ENCODE data around the gene CDC34.
"Not testable (repeated sequence)": the region's sequence is repeated elsewhere in the genome, so short reads cannot be mapped to it uniquely, and the experiment has no call there.

The CDC34 gene

DNA sequence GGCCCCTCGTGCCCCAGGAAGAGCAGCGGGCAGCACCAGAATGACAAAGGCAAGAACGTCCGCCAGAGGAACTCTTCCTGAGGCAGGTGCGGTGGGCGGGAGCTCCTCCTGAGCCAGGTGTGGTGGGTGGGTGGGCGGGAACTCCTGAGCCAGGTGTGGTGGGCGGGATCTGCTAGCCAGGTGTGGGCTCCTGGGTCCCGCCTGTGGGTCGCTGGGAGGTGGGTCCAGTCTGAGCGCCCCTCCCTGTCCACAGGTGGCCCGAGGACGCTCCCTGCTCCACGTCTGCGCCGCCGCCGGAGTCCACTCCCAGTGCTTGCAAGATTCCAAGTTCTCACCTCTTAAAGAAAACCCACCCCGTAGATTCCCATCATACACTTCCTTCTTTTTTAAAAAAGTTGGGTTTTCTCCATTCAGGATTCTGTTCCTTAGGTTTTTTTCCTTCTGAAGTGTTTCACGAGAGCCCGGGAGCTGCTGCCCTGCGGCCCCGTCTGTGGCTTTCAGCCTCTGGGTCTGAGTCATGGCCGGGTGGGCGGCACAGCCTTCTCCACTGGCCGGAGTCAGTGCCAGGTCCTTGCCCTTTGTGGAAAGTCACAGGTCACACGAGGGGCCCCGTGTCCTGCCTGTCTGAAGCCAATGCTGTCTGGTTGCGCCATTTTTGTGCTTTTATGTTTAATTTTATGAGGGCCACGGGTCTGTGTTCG lies 51.1 kb downstream of the CDC34 start:
- no peak overlapping the region for H3K4me3 ChIP-seq (ENCODE audit: low read depth, low read length)
- DNase-seq (ENCODE audit: low read depth): no peak

DNA sequence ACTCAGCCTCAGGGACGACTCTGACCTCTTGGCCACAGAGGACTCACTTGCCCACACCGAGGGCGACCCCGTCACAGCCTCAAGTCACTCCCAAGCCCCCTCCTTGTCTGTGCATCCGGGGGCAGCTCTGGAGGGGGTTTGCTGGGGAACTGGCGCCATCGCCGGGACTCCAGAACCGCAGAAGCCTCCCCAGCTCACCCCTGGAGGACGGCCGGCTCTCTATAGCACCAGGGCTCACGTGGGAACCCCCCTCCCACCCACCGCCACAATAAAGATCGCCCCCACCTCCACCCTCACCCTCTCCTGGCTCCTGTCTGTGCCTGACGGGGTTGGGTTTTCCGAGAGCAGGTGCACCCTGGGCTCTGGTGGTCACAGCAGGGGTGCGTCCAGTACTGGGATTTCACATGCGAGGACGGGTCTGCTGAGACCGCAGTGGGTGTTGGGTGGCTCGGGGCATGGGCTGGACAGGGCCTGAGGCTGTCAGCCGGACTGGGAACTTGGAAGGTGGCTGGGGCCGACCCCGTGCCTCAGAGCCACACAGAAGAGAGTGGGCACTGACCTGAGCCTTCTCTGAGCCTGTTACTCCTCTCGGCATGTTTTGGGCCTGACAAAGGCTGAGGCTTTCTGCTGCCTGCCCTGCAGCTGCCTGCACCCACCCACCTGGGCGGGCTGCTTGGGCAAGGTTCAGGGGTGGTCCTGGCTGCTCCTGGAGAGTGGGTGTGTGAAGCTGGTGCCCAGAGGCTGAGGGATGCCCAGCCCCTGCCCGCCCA lies 51.8 kb downstream of the CDC34 start:
- DNase-seq (ENCODE audit: low read depth): no peak

More for the DNA sequence above, 51.1 kb downstream of the CDC34 start:
- TF ChIP-seq, protein P1, sequence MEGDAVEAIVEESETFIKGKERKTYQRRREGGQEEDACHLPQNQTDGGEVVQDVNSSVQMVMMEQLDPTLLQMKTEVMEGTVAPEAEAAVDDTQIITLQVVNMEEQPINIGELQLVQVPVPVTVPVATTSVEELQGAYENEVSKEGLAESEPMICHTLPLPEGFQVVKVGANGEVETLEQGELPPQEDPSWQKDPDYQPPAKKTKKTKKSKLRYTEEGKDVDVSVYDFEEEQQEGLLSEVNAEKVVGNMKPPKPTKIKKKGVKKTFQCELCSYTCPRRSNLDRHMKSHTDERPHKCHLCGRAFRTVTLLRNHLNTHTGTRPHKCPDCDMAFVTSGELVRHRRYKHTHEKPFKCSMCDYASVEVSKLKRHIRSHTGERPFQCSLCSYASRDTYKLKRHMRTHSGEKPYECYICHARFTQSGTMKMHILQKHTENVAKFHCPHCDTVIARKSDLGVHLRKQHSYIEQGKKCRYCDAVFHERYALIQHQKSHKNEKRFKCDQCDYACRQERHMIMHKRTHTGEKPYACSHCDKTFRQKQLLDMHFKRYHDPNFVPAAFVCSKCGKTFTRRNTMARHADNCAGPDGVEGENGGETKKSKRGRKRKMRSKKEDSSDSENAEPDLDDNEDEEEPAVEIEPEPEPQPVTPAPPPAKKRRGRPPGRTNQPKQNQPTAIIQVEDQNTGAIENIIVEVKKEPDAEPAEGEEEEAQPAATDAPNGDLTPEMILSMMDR (IDR thresholded peaks at IDR 0.05; ENCODE audit: low read depth, low read length, missing control alignments): no peak

DNA sequence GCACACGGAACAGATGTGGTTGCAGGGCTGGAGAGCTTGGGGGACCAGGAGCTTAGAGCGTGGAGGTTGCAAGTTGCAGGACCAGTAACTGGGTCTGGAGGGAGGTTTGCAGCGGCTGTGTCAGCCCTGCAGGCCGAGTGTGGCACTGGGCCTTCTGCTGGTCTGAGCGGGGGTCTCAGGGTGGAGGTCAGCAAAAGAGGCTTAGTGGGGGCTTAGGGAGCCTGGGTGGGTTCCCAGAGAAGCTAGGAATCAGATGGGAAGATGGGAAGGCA lies 52.3 kb downstream of the CDC34 start:
- no peak overlapping the region for H3K4me3 ChIP-seq (ENCODE audit: low read depth, low read length)
- DNase-seq (ENCODE audit: low read depth): no peak
- TF ChIP-seq, protein P1 (IDR thresholded peaks at IDR 0.05; ENCODE audit: low read depth, low read length, missing control alignments): no peak

More for the DNA sequence above, 51.8 kb downstream of the CDC34 start:
- H3K4me3 ChIP-seq (ENCODE audit: low read depth, low read length): no peak overlapping the region
- TF ChIP-seq, protein P1 (IDR thresholded peaks at IDR 0.05; ENCODE audit: low read depth, low read length, missing control alignments): no peak

DNA sequence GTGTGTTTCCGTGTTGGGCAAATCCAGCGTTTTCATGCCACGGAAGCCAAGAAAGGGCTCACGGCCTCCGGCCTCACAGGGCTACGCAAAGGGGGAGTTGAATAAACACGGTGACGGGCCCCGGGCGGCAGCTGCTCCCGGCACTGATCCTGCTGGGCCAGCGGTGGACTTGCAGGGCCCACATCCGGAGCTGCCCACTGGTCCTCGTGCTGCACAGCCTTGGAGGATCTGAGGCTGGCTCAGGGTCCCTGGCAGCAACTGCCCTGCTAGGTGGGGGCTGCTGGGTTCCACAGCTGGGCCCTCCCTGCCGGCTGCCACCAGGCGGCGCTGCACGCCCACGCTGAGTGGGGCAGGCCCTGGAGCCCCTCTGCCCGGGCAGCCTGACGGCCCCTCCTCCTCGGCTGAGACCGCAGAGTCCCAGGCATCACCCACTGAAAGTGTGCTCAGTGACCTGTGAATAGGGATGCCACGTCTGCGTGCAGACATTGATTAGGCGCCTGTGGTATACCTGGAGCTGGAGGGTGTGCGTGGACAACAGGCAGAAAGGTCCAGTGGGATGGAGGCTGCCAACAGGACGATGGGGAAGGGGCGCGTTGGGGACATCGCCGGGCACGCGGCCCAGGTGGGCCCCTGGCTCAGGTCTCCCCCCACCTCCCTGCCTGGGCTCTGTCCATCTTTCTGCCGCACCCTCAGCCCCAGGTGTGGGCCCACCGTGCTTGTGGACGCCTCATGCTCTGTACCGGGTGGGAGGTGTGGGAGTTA lies 52.9 kb downstream of the CDC34 start:
- H3K4me3 ChIP-seq (ENCODE audit: low read depth, low read length): no peak overlapping the region
- TF ChIP-seq, protein P1 (IDR thresholded peaks at IDR 0.05; ENCODE audit: low read depth, low read length, missing control alignments): peak; percentile 96
- DNase-seq (ENCODE audit: low read depth): no peak

DNA sequence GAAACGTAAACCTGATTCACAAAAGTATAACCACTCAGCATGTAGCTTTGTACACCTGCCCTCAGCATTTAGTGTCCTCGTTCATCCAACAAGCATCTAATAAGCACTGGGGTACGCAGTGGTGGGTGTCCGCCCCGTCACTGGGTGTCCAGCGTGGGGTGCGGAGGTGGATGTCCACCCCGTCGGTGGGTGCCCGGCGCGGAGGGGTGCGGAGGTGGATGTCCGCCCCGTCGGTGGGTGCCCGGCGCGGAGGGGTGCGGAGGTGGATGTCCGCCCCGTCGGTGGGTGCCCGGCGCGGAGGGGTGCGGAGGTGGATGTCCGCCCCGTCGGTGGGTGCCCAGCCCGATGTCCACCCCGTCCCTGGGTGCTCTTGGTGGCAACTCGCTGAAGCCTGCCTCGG lies 53.6 kb downstream of the CDC34 start:
- not testable (repeated sequence) for H3K4me3 ChIP-seq (ENCODE audit: low read depth, low read length); DNase-seq (ENCODE audit: low read depth)

DNA sequence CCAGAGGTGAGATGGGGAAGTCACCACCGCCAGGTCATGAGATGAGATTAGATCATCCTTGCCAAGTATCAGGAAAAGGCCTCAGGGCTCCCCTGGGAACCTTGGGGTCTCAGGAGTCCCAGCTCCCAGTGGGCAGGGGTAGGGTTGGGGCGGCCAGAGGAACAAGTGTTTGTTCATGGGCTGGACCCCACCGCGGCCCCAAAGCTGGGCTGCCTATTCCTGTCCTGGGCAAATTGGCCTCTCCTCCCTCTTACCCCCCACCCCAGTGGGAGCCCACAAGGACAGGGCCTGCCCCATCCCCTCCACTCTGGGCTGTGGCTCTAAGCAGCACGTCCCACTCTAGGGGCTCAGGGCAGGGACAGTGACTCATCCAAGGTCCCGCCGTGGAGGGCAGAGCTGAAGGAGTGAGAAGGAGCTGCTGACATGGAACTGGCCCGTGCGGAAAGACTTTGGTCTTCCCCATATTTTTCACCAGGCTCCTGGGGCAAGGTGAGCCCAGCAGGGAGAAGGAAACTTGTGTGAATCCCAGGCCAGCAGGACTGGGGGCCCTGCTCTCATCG lies 54.1 kb downstream of the CDC34 start:
- DNase-seq (ENCODE audit: low read depth): no peak
- H3K4me3 ChIP-seq (ENCODE audit: low read depth, low read length): no peak overlapping the region
- TF ChIP-seq, protein P1 (IDR thresholded peaks at IDR 0.05; ENCODE audit: low read depth, low read length, missing control alignments): no peak

Data from GM12864 (cell line).